Brain microvascular endothelial cell (primary cell): ENCODE measurements around the gene MRPL43.
A peak's percentile ranks its signal among the peaks of the same experiment; 100 is the strongest.

ENCODE experiments used
- DNase-seq: peaks from one replicate; pipeline ENCODE4 v3.0.0-alpha.2; 2020
- H3K27ac ChIP-seq: fragments of 250-450 bp; sonication (Bioruptor Pico); 2 replicates; pipeline ENCODE4 v1.5.1; 2020; ENCODE audit warnings: mild to moderate bottlenecking, moderate library complexity
- H3K27me3 ChIP-seq: fragments of 250-450 bp; sonication (Bioruptor Pico); replicated peaks from 2 replicates; pipeline ENCODE4 v1.5.1; 2020; ENCODE audit warnings: mild to moderate bottlenecking
- H3K36me3 ChIP-seq: fragments of 250-450 bp; sonication (Bioruptor Pico); replicated peaks from 2 replicates; pipeline ENCODE4 v1.5.1; 2020; ENCODE audit warnings: mild to moderate bottlenecking
- H3K4me3 ChIP-seq: 2 replicates; pipeline ENCODE4 v1.5.1; 2011; ENCODE audit warnings: low read depth, mild to moderate bottlenecking, control low read depth, low read length, moderate library complexity
- CTCF ChIP-seq: IDR thresholded peaks from 2 replicates; pipeline ENCODE4 v1.5.1; 2011; ENCODE audit warnings: low read depth, mild to moderate bottlenecking, moderate library complexity, low read length, control low read depth, inconsistent platforms; ENCODE audit errors: missing control alignments
- in situ Hi-C: cut with HindIII; loops from 2 replicates; pipeline ENCODE4 v1.10.0; 2017; ENCODE audit warnings: low sequenced_read_pairs, low pct_ligation_motif_present

The MRPL43 gene

GRCh38 chr10:101020427-101021075 is 33.3 kb upstream of the MRPL43 start:
- Histone ChIP-seq H3K4me3 (no peak overlapping the region), H3K27ac (no peak overlapping the region), H3K27me3 (no peaks in the 10 kb centered on the region), H3K36me3 (no peaks in the 10 kb centered on the region)
- no peak for DNase-seq
- no peak for TF ChIP-seq CTCF
- in situ Hi-C loops = no loop called here

GRCh38 chr10:101019440-101019703 is 32.1 kb upstream of the MRPL43 start:
- no peaks in the 10 kb centered on the region for H3K36me3 ChIP-seq
- H3K27ac ChIP-seq = no peak overlapping the region
- no peak overlapping the region for H3K4me3 ChIP-seq
- no peak for TF ChIP-seq CTCF
- DNase-seq = no peak
- no peaks in the 10 kb centered on the region for H3K27me3 ChIP-seq
- in situ Hi-C loops = no loop called here

GRCh38 chr10:101018600-101019439 is 31.5 kb upstream of the MRPL43 start:
- Histone ChIP-seq H3K27ac (no peak overlapping the region), H3K27me3 (no peaks in the 10 kb centered on the region), H3K4me3 (peak overlapping the region; percentile 12), H3K36me3 (no peaks in the 10 kb centered on the region)
- TF ChIP-seq CTCF = peak; percentile 84
- in situ Hi-C loops = no loop called here
- DNase-seq = peak; percentile 87

GRCh38 chr10:101018118-101018599 is 30.9 kb upstream of the MRPL43 start:
- Histone ChIP-seq H3K4me3 (no peak overlapping the region), H3K27ac (no peak overlapping the region), H3K36me3 (no peaks in the 10 kb centered on the region), H3K27me3 (no peaks in the 10 kb centered on the region)
- in situ Hi-C loops = no loop called here
- peak; percentile 34 for DNase-seq
- TF ChIP-seq CTCF = no peak

GRCh38 chr10:101016814-101017213 is 29.5 kb upstream of the MRPL43 start:
- in situ Hi-C loops = no loop called here
- no peak for TF ChIP-seq CTCF
- no peaks in the 10 kb centered on the region for H3K27me3 ChIP-seq

More at GRCh38 chr10:101016814-101017213, 29.5 kb upstream of the MRPL43 start:
- Histone ChIP-seq H3K27ac (no peak overlapping the region), H3K36me3 (no peaks in the 10 kb centered on the region), H3K4me3 (no peak overlapping the region)
- no peak for DNase-seq
